ENCODE data around the gene EML6. TPM values are rescaled to one million over a fixed set of nuclear protein-coding genes. Genes with fewer than 3 reads are reported as not detected.

Gene EML6
- total RNA-seq, 1 donor from 2014 or later, result 10.4 TPM

DNA sequence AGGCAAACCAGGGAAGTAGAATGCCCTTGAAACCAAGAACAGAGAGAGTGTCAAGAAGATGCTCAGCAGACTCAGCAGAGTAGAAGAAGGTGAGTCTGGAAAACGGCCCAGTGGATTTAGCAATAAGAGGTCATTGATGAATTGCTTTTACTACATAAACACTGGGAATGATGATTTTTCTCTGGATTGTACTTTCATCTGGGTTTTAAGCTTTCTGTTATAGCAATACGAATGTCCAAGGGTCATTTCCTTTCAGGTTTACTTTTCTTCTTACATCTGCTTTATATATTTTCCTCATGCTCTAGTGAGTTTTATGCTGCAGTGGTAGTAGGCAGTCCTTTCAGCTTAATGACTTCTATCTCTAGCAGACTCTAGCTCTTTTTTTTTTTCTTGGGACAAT is 16.9 kb downstream of the EML6 start:
- Histone ChIP-seq H3K4me3 (ENCODE audit: low read length in 3 of 3) (no peak overlapping the region), H3K9ac (ENCODE audit: low read depth in 1 of 3, low read length in 3 of 3) (no peak overlapping the region), H3K27ac (ENCODE audit: low read depth, low read length) (no peak overlapping the region)

DNA sequence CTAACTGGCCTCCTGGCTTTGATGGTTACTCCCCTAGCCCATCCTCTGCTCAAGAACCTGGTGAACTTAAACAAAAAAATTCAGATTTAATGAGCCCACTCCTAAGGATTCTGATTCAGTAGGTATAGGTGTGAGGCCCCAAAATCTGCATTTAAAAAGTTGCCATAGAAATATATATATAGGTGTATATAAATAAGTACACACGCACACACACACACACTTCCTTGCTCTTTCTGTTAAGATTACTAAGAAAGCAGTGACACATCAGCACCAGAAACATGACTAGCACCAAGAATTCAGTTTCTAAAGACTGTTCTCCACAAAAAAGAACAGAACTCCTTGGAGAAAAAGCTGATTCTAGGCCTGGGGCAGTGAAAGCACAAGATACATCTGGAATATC is 17.8 kb downstream of the EML6 start:
- H3K9me3 ChIP-seq (ENCODE audit: control insufficient read depth in 3 of 3, low read length in 3 of 3), result no peaks in the 10 kb centered on the region

More for the DNA sequence above, 16.9 kb downstream of the EML6 start:
- no peaks in the 10 kb centered on the region for H3K27me3 ChIP-seq (ENCODE audit: control insufficient read depth in 3 of 3, insufficient read depth in 3 of 3, low read length in 3 of 3)
- no peaks in the 10 kb centered on the region for H3K4me1 ChIP-seq (ENCODE audit: control insufficient read depth in 3 of 3, insufficient read depth in 3 of 3, low read length in 3 of 3)
- H3K36me3 ChIP-seq (ENCODE audit: control insufficient read depth in 3 of 3, insufficient read depth in 3 of 3, low read length in 3 of 3), result no peaks in the 10 kb centered on the region
- no peaks in the 10 kb centered on the region for H3K9me3 ChIP-seq (ENCODE audit: control insufficient read depth in 3 of 3, low read length in 3 of 3)

DNA sequence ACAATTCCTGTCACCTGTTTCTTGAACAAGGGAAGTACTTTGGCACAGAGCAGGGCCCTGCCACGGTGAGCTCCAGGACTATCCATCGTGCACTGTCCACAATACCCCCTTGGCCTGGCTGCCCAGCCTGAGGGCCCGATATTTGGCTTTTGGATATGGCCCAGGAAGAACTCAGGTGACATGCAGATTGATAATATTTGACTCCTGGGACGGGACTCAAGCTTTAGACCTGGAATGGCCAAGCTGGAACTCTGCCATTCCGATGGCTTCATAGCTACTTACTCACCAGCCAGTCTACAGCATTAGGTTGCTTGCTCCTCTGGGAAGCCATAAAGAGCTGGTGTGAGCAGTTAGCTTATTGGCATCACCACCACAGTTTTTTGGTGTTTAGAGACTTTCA is 26.6 kb downstream of the EML6 start:
- no peaks in the 10 kb centered on the region for H3K27me3 ChIP-seq (ENCODE audit: control insufficient read depth in 3 of 3, insufficient read depth in 3 of 3, low read length in 3 of 3)
- H3K27ac ChIP-seq (ENCODE audit: low read depth, low read length), result no peak overlapping the region
- no peak overlapping the region for H3K4me3 ChIP-seq (ENCODE audit: low read length in 3 of 3)
- no peaks in the 10 kb centered on the region for H3K9me3 ChIP-seq (ENCODE audit: control insufficient read depth in 3 of 3, low read length in 3 of 3)
- H3K9ac ChIP-seq (ENCODE audit: low read depth in 1 of 3, low read length in 3 of 3), result no peak overlapping the region
- H3K36me3 ChIP-seq (ENCODE audit: control insufficient read depth in 3 of 3, insufficient read depth in 3 of 3, low read length in 3 of 3), result no peaks in the 10 kb centered on the region
- H3K4me1 ChIP-seq (ENCODE audit: control insufficient read depth in 3 of 3, insufficient read depth in 3 of 3, low read length in 3 of 3), result no peaks in the 10 kb centered on the region

More for the DNA sequence above, 17.8 kb downstream of the EML6 start:
- Histone ChIP-seq H3K36me3 (ENCODE audit: control insufficient read depth in 3 of 3, insufficient read depth in 3 of 3, low read length in 3 of 3) (no peaks in the 10 kb centered on the region), H3K9ac (ENCODE audit: low read depth in 1 of 3, low read length in 3 of 3) (no peak overlapping the region), H3K27ac (ENCODE audit: low read depth, low read length) (no peak overlapping the region), H3K27me3 (ENCODE audit: control insufficient read depth in 3 of 3, insufficient read depth in 3 of 3, low read length in 3 of 3) (no peaks in the 10 kb centered on the region), H3K4me1 (ENCODE audit: control insufficient read depth in 3 of 3, insufficient read depth in 3 of 3, low read length in 3 of 3) (no peaks in the 10 kb centered on the region), H3K4me3 (ENCODE audit: low read length in 3 of 3) (no peak overlapping the region)

DNA sequence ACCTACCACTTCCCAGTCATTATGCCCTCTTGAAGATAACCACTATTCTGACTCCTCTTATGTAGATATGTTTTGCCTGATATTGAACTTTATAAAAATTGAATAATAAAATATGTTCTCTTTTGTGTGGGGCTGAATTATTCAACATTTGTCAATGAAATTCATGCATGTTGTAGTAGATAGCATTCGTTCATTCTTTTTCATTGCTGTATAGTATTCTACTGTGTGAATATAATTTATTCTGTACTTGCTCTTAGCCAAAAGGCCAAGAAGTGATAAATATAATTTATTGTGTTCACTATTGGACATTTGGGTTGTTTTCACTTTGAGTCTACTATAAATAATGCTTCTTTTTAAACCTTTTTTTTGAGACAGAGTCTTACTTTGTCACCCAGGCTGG is 29.0 kb downstream of the EML6 start:
- Histone ChIP-seq H3K9me3 (ENCODE audit: control insufficient read depth in 3 of 3, low read length in 3 of 3) (no peaks in the 10 kb centered on the region), H3K4me3 (ENCODE audit: low read length in 3 of 3) (no peak overlapping the region), H3K4me1 (ENCODE audit: control insufficient read depth in 3 of 3, insufficient read depth in 3 of 3, low read length in 3 of 3) (no peaks in the 10 kb centered on the region), H3K27ac (ENCODE audit: low read depth, low read length) (no peak overlapping the region), H3K36me3 (ENCODE audit: control insufficient read depth in 3 of 3, insufficient read depth in 3 of 3, low read length in 3 of 3) (no peaks in the 10 kb centered on the region), H3K9ac (ENCODE audit: low read depth in 1 of 3, low read length in 3 of 3) (no peak overlapping the region), H3K27me3 (ENCODE audit: control insufficient read depth in 3 of 3, insufficient read depth in 3 of 3, low read length in 3 of 3) (no peaks in the 10 kb centered on the region)

DNA sequence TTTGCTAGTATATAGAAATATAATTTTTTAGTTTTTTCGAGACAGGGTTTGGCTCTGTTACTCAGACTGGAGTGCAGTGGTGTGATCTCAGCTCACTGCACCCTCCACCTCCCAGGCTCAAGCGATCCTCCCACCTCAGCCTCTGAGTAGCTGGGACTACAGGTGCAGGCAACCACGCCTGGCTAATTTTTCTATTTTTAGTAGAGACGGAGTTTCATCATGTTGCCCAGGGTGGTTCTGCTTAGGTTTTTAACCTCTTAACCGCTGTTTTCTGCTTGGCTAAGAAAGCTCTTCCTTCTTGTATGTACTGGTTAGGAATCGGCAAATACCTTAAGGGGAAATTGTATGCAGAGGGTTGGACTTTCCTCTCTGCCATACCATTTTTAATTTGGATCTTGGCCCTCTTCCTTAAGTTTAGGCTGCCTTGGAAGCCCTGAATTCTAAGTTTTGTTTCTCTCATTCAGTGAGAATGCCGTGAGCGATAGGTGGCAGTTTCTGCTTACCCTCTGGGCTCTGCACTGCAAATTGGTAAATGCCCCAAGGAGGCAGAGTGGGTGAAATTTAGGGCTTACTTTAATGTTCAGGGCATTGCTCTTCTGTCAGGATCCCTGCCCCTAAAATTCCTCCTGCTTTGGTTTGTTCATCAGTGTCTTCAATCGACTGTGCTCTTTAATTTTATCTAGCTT is 32.3 kb downstream of the EML6 start:
- H3K27me3 ChIP-seq (ENCODE audit: control insufficient read depth in 3 of 3, insufficient read depth in 3 of 3, low read length in 3 of 3), result no peaks in the 10 kb centered on the region
- no peak overlapping the region for H3K27ac ChIP-seq (ENCODE audit: low read depth, low read length)
- H3K9ac ChIP-seq (ENCODE audit: low read depth in 1 of 3, low read length in 3 of 3), result no peak overlapping the region
- no peaks in the 10 kb centered on the region for H3K4me1 ChIP-seq (ENCODE audit: control insufficient read depth in 3 of 3, insufficient read depth in 3 of 3, low read length in 3 of 3)
- H3K4me3 ChIP-seq (ENCODE audit: low read length in 3 of 3), result no peak overlapping the region
- no peaks in the 10 kb centered on the region for H3K9me3 ChIP-seq (ENCODE audit: control insufficient read depth in 3 of 3, low read length in 3 of 3)
- no peaks in the 10 kb centered on the region for H3K36me3 ChIP-seq (ENCODE audit: control insufficient read depth in 3 of 3, insufficient read depth in 3 of 3, low read length in 3 of 3)

DNA sequence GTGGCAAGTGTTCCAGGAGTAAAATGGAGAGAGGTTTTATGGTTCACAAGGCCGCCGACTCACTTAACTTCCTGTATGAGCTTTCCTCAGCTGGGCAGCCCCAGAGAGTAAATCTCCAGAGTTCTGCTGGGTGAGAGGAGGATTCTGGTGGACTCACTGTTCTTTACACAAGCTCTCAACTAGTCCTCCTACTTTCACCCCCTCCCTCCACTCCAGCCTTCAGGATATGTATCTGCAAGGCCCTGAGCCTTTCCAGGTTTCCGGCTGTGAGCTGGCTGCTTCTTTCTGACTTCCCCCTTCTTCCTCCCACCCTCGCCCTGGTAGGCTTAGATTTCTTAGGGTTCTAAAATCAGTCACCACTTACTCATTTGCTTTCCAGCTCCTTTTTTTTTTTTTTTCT is 34.0 kb downstream of the EML6 start:
- Histone ChIP-seq H3K9ac (ENCODE audit: low read depth in 1 of 3, low read length in 3 of 3) (no peak overlapping the region), H3K9me3 (ENCODE audit: control insufficient read depth in 3 of 3, low read length in 3 of 3) (no peaks in the 10 kb centered on the region)

DNA sequence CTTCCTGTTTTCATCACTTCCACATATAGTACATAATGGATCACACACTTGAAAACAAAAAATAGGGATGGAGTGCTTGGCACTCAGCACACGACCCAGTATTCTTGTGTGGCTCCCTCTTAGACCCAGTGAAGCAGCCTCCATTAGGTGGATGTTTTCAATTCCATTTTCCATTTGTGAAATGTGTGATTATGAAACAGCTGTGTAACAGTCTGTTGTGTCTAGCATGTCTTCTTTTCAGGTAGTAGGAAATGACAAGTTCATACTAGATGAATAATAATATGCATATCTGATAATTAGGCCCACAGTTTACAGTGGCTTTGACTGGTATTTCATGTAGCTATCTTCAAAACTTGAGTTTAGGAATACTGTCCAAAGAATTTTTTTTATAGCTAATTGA is 35.5 kb downstream of the EML6 start:
- Histone ChIP-seq H3K27me3 (ENCODE audit: control insufficient read depth in 3 of 3, insufficient read depth in 3 of 3, low read length in 3 of 3) (no peaks in the 10 kb centered on the region), H3K27ac (ENCODE audit: low read depth, low read length) (no peak overlapping the region), H3K9me3 (ENCODE audit: control insufficient read depth in 3 of 3, low read length in 3 of 3) (no peaks in the 10 kb centered on the region), H3K4me1 (ENCODE audit: control insufficient read depth in 3 of 3, insufficient read depth in 3 of 3, low read length in 3 of 3) (no peaks in the 10 kb centered on the region), H3K9ac (ENCODE audit: low read depth in 1 of 3, low read length in 3 of 3) (no peak overlapping the region), H3K4me3 (ENCODE audit: low read length in 3 of 3) (no peak overlapping the region), H3K36me3 (ENCODE audit: control insufficient read depth in 3 of 3, insufficient read depth in 3 of 3, low read length in 3 of 3) (no peaks in the 10 kb centered on the region)

More for the DNA sequence above, 34.0 kb downstream of the EML6 start:
- Histone ChIP-seq H3K27me3 (ENCODE audit: control insufficient read depth in 3 of 3, insufficient read depth in 3 of 3, low read length in 3 of 3) (no peaks in the 10 kb centered on the region), H3K27ac (ENCODE audit: low read depth, low read length) (no peak overlapping the region), H3K4me3 (ENCODE audit: low read length in 3 of 3) (no peak overlapping the region), H3K4me1 (ENCODE audit: control insufficient read depth in 3 of 3, insufficient read depth in 3 of 3, low read length in 3 of 3) (no peaks in the 10 kb centered on the region), H3K36me3 (ENCODE audit: control insufficient read depth in 3 of 3, insufficient read depth in 3 of 3, low read length in 3 of 3) (no peaks in the 10 kb centered on the region)

DNA sequence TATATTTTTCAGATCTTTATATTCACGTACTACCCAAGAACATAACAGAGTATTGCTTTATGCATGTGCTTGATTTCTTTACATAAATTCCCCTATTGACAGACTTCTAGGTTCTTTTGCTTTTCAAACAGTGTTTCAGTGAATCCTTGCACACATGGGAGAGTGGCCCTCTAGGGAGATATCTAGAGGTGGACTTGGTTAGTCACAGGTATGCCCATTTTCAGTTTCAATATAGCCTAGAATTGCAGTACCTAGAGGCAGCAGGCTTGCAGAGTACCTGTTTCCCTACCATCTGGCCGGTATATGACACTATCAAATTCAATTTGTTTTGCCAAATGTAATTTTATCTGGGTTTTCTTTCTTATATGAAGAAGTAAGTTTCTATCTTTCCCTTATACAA is 36.8 kb downstream of the EML6 start:
- no peak overlapping the region for H3K4me3 ChIP-seq (ENCODE audit: low read length in 3 of 3)
- no peak overlapping the region for H3K9ac ChIP-seq (ENCODE audit: low read depth in 1 of 3, low read length in 3 of 3)
- no peaks in the 10 kb centered on the region for H3K27me3 ChIP-seq (ENCODE audit: control insufficient read depth in 3 of 3, insufficient read depth in 3 of 3, low read length in 3 of 3)
- H3K4me1 ChIP-seq (ENCODE audit: control insufficient read depth in 3 of 3, insufficient read depth in 3 of 3, low read length in 3 of 3), result no peaks in the 10 kb centered on the region
- H3K9me3 ChIP-seq (ENCODE audit: control insufficient read depth in 3 of 3, low read length in 3 of 3), result no peaks in the 10 kb centered on the region
- H3K27ac ChIP-seq (ENCODE audit: low read depth, low read length), result no peak overlapping the region
- H3K36me3 ChIP-seq (ENCODE audit: control insufficient read depth in 3 of 3, insufficient read depth in 3 of 3, low read length in 3 of 3), result no peaks in the 10 kb centered on the region

DNA sequence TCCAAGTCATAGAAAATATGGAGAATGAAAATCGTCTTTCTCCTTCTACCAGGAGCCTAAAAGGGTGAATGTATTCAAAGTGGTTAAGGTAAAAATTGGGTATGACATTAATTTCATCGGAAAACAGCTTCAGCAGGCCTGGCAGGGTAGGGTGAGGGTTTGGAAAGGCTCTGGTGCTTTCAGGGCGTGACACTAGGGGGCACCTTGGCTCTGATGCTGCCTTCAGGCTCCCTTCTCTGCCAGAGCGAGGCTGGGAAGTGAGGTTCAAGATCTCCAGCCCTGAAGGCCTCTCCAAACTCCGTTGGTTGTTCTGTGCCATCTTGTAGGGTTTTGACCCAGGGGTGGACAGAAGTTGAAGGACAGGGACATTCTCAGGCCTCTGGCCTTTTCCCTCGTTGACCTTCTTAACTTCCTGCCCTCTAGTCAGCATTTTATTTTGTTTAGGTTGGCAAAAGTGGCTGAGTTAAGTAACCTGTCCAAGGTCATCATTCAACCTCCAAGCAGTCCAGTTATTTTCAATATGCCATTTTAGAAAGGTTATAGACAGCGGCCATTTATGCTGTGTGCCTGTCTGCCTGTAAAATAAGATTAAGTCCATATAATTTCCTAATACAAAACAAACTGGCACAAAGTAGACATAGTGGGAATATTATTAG is 40.3 kb downstream of the EML6 start:
- Histone ChIP-seq H3K27me3 (ENCODE audit: control insufficient read depth in 3 of 3, insufficient read depth in 3 of 3, low read length in 3 of 3) (no peaks in the 10 kb centered on the region), H3K36me3 (ENCODE audit: control insufficient read depth in 3 of 3, insufficient read depth in 3 of 3, low read length in 3 of 3) (no peaks in the 10 kb centered on the region), H3K9ac (ENCODE audit: low read depth in 1 of 3, low read length in 3 of 3) (no peak overlapping the region), H3K27ac (ENCODE audit: low read depth, low read length) (no peak overlapping the region), H3K4me1 (ENCODE audit: control insufficient read depth in 3 of 3, insufficient read depth in 3 of 3, low read length in 3 of 3) (no peaks in the 10 kb centered on the region), H3K9me3 (ENCODE audit: control insufficient read depth in 3 of 3, low read length in 3 of 3) (no peaks in the 10 kb centered on the region), H3K4me3 (ENCODE audit: low read length in 3 of 3) (no peak overlapping the region)

DNA sequence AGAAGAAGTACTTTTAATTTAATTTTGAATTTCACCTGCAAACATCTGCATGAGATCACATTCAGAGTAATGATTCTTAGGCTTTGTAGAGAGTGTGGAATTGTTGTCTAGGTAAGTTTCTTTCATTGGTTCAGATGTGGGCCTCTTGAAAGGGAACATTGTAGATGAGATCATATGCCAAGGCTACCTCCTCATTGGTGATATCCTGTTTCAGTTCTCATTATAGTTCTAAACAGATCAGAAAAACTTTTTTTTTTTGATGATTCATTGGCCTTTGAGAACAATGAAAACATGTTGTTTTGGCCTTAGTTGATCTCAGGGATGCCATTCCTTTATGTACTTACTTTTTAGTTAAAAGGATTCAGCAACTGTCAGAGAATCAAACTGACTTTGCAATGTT is 44.5 kb downstream of the EML6 start:
- Histone ChIP-seq H3K27me3 (ENCODE audit: control insufficient read depth in 3 of 3, insufficient read depth in 3 of 3, low read length in 3 of 3) (no peaks in the 10 kb centered on the region), H3K9me3 (ENCODE audit: control insufficient read depth in 3 of 3, low read length in 3 of 3) (no peaks in the 10 kb centered on the region), H3K9ac (ENCODE audit: low read depth in 1 of 3, low read length in 3 of 3) (no peak overlapping the region), H3K4me1 (ENCODE audit: control insufficient read depth in 3 of 3, insufficient read depth in 3 of 3, low read length in 3 of 3) (no peaks in the 10 kb centered on the region), H3K27ac (ENCODE audit: low read depth, low read length) (no peak overlapping the region), H3K4me3 (ENCODE audit: low read length in 3 of 3) (no peak overlapping the region), H3K36me3 (ENCODE audit: control insufficient read depth in 3 of 3, insufficient read depth in 3 of 3, low read length in 3 of 3) (no peaks in the 10 kb centered on the region)
